Neural cell (in vitro differentiated cells): Measurements from ENCODE around the gene CAPN13. TPM values are rescaled to one million over a fixed set of nuclear protein-coding genes. Genes with fewer than 3 reads are reported as not detected.

Experiments used
- H2AFZ ChIP-seq: fragments of 200-600, 300-800 bp; sonication (generic), shearing (Covaris generic); 2 replicates; pipeline ENCODE4 v1.6.0; 2014; ENCODE audit warnings: low read depth, mild to moderate bottlenecking, antibody characterized with exemption, low read length, moderate library complexity
- H3F3A ChIP-seq: fragments of 200-600 bp; shearing (Covaris generic); 2 replicates; pipeline ENCODE4 v1.6.1; 2016; ENCODE audit warnings: mild to moderate bottlenecking, moderate library complexity, mixed read lengths, antibody characterized with exemption, low read length; ENCODE audit not compliant: insufficient read depth, poor library complexity, severe bottlenecking
- H3K27ac ChIP-seq: fragments of 200-600, 300-800 bp; sonication (generic), shearing (Covaris generic); 2 replicates; pipeline ENCODE4 v1.5.1; 2014; ENCODE audit warnings: mild to moderate bottlenecking, low read length, moderate library complexity
- H3K27me3 ChIP-seq: fragments of 300-800, 200-600 bp; sonication (generic), shearing (Covaris generic); 2 replicates; pipeline ENCODE4 v1.6.0; 2014; ENCODE audit warnings: mild to moderate bottlenecking, low read depth, low read length, moderate library complexity; ENCODE audit not compliant: insufficient read depth
- H3K36me3 ChIP-seq: fragments of 300-800, 200-600 bp; sonication (generic), shearing (Covaris generic); 2 replicates; pipeline ENCODE4 v1.5.1; 2014; ENCODE audit warnings: mild to moderate bottlenecking, antibody characterized with exemption, low read length, moderate library complexity; ENCODE audit not compliant: insufficient read depth
- H3K4me2 ChIP-seq: fragments of 300-800, 200-600 bp; sonication (generic), shearing (Covaris generic); 2 replicates; pipeline ENCODE4 v1.6.0; 2014; ENCODE audit warnings: mild to moderate bottlenecking, low read length
- H3K4me3 ChIP-seq: fragments of 300-800, 200-600 bp; sonication (generic), shearing (Covaris generic); 2 replicates; pipeline ENCODE4 v1.5.1; 2014; ENCODE audit warnings: mild to moderate bottlenecking, low read length, moderate library complexity
- H3K79me2 ChIP-seq: fragments of 200-600 bp; shearing (Covaris generic); replicated peaks from 2 replicates; pipeline ENCODE4 v1.6.0; 2014; ENCODE audit warnings: mild to moderate bottlenecking, low read length, moderate library complexity; ENCODE audit not compliant: insufficient read depth
- H3K9ac ChIP-seq: fragments of 300-800, 200-600 bp; sonication (generic), shearing (Covaris generic); 2 replicates; pipeline ENCODE4 v1.6.1; 2016; ENCODE audit warnings: mild to moderate bottlenecking, low read length, mixed read lengths
- H3K9me2 ChIP-seq: fragments of 200-600 bp; shearing (Covaris generic); 2 replicates; pipeline ENCODE4 v1.6.1; 2016; ENCODE audit warnings: mild to moderate bottlenecking, low read length, mixed read lengths; ENCODE audit not compliant: insufficient read depth
- H3K9me3 ChIP-seq: fragments of 200-600, 300-800 bp; sonication (generic), shearing (Covaris generic); 2 replicates; pipeline ENCODE4 v1.6.1; 2016; ENCODE audit warnings: mild to moderate bottlenecking, mixed run types, low read length, moderate library complexity, mixed read lengths
- H4K20me1 ChIP-seq: fragments of 200-600 bp; shearing (Covaris generic); 2 replicates; pipeline ENCODE4 v1.6.1; 2016; ENCODE audit warnings: mild to moderate bottlenecking, mixed run types; ENCODE audit not compliant: insufficient read depth
- EP300 ChIP-seq: fragments of 450-650 bp; conservative IDR thresholded peaks from 2 replicates; pipeline ENCODE4 v1.6.1; 2014; ENCODE audit warnings: antibody characterized with exemption, mild to moderate bottlenecking, moderate library complexity; ENCODE audit not compliant: poor library complexity, severe bottlenecking
- EZH2 ChIP-seq: fragments of 200-600, 300-800 bp; shearing (Covaris generic), sonication (generic); IDR thresholded peaks from 2 replicates; pipeline ENCODE4 v1.6.1; 2014; ENCODE audit warnings: antibody characterized with exemption, low read length, borderline replicate concordance, mild to moderate bottlenecking; ENCODE audit not compliant: insufficient read depth, poor library complexity, severe bottlenecking
- MXI1 ChIP-seq: fragments of 450-650 bp; conservative IDR thresholded peaks from 2 replicates; pipeline ENCODE4 v1.6.1; 2014; ENCODE audit warnings: antibody characterized with exemption, mild to moderate bottlenecking; ENCODE audit not compliant: poor library complexity, severe bottlenecking
- POLR2AphosphoS5 ChIP-seq: IDR thresholded peaks from 2 replicates; pipeline ENCODE4 v1.6.1; 2012
- RAD21 ChIP-seq: fragments of 450-650 bp; conservative IDR thresholded peaks from 2 replicates; pipeline ENCODE4 v1.6.1; 2014; ENCODE audit warnings: antibody characterized with exemption, mild to moderate bottlenecking, moderate library complexity
- SMC3 ChIP-seq: fragments of 450-650 bp; conservative IDR thresholded peaks from 2 replicates; pipeline ENCODE4 v1.6.1; 2014; ENCODE audit warnings: antibody characterized with exemption, mild to moderate bottlenecking, moderate library complexity; ENCODE audit not compliant: poor library complexity
- TAF1 ChIP-seq: IDR thresholded peaks from 2 replicates; pipeline ENCODE4 v1.6.1; 2012; ENCODE audit warnings: low read depth
- polyA plus RNA-seq: library from polyadenylated mRNA; depleted of rRNA; stranded (reverse); fragments of >200 nt; gene quantifications from 2 replicates; pipeline ENCODE4 v1.2.3, GENCODE V29; 2014
- TF ChIP-seq, protein P1 (sequence below): IDR thresholded peaks from 2 replicates; pipeline ENCODE4 v1.6.1; 2012; ENCODE audit warnings: borderline replicate concordance
- TF ChIP-seq, protein P2 (sequence below): fragments of 450-650 bp; IDR thresholded peaks from 2 replicates; pipeline ENCODE4 v1.5.1; 2014; ENCODE audit warnings: antibody characterized with exemption, mild to moderate bottlenecking, moderate library complexity; ENCODE audit not compliant: poor library complexity, severe bottlenecking

The CAPN13 gene
- polyA plus RNA-seq, 1 donor from 2014 or later, result not detected

DNA sequence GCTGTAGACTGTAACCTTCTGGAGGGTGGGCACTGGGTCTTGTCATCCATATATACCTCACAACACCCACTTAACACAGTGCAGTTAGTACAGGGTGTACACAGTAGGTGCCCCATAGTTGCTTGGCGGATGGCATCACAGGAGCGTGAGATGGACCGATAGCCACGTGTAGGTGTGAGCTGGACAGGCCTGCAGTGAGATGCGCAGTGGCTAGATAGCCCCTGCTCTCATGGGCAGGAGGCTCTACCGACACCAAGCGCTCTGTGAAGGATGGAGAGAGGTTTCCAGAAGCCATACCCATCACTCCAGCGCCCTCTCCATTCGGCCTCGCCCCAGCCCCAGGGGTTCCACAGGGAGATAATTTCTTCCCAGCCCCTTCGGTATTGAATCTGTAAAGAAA lies 49.5 kb downstream of the CAPN13 start:
- H3K9me2 ChIP-seq, result no peaks in the 10 kb centered on the region
- TF ChIP-seq EP300 (no peak), SMC3 (no peak), EZH2 (no peak), TAF1 (no peak), RAD21 (no peak), MXI1 (no peak)
- TF ChIP-seq, protein P1, sequence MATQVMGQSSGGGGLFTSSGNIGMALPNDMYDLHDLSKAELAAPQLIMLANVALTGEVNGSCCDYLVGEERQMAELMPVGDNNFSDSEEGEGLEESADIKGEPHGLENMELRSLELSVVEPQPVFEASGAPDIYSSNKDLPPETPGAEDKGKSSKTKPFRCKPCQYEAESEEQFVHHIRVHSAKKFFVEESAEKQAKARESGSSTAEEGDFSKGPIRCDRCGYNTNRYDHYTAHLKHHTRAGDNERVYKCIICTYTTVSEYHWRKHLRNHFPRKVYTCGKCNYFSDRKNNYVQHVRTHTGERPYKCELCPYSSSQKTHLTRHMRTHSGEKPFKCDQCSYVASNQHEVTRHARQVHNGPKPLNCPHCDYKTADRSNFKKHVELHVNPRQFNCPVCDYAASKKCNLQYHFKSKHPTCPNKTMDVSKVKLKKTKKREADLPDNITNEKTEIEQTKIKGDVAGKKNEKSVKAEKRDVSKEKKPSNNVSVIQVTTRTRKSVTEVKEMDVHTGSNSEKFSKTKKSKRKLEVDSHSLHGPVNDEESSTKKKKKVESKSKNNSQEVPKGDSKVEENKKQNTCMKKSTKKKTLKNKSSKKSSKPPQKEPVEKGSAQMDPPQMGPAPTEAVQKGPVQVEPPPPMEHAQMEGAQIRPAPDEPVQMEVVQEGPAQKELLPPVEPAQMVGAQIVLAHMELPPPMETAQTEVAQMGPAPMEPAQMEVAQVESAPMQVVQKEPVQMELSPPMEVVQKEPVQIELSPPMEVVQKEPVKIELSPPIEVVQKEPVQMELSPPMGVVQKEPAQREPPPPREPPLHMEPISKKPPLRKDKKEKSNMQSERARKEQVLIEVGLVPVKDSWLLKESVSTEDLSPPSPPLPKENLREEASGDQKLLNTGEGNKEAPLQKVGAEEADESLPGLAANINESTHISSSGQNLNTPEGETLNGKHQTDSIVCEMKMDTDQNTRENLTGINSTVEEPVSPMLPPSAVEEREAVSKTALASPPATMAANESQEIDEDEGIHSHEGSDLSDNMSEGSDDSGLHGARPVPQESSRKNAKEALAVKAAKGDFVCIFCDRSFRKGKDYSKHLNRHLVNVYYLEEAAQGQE, result no peak
- TF ChIP-seq, protein P2, sequence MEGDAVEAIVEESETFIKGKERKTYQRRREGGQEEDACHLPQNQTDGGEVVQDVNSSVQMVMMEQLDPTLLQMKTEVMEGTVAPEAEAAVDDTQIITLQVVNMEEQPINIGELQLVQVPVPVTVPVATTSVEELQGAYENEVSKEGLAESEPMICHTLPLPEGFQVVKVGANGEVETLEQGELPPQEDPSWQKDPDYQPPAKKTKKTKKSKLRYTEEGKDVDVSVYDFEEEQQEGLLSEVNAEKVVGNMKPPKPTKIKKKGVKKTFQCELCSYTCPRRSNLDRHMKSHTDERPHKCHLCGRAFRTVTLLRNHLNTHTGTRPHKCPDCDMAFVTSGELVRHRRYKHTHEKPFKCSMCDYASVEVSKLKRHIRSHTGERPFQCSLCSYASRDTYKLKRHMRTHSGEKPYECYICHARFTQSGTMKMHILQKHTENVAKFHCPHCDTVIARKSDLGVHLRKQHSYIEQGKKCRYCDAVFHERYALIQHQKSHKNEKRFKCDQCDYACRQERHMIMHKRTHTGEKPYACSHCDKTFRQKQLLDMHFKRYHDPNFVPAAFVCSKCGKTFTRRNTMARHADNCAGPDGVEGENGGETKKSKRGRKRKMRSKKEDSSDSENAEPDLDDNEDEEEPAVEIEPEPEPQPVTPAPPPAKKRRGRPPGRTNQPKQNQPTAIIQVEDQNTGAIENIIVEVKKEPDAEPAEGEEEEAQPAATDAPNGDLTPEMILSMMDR, result no peak
- H3K4me2 ChIP-seq, result no peak overlapping the region
- H3K79me2 ChIP-seq, result no peaks in the 10 kb centered on the region
- H3K27ac ChIP-seq, result no peak overlapping the region
- H3K36me3 ChIP-seq, result no peaks in the 10 kb centered on the region
- H4K20me1 ChIP-seq, result no peaks in the 10 kb centered on the region
- H3F3A ChIP-seq, result no peaks in the 10 kb centered on the region
- no peak overlapping the region for H3K4me3 ChIP-seq
- H3K9me3 ChIP-seq, result no peaks in the 10 kb centered on the region
- H3K9ac ChIP-seq, result no peak overlapping the region
- no peaks in the 10 kb centered on the region for H3K27me3 ChIP-seq
- no peak overlapping the region for H2AFZ ChIP-seq

DNA sequence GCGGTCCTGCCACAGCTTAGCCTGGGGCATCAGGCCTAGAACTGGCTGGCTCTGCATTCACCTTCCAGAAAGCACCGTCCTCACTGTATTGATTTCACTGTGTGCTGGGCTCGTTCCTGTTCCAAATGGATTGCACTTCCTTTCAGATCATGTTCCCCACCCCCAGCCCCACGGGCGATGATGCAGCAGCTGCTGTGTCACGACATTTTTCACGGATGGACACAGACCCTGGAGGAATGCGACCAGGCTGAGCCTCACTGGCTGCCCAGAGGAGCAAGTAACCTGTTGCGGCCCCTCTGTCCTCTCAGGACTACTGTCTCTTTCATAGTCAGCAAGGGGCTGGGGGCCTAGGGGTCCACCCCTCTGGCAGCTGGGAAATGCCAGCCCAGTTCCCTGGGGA lies 50.3 kb downstream of the CAPN13 start:
- no peak for TF ChIP-seq MXI1
- TF ChIP-seq EP300, result no peak
- TF ChIP-seq TAF1, result no peak
- TF ChIP-seq, protein P1, result no peak
- TF ChIP-seq RAD21, result no peak
- TF ChIP-seq SMC3, result no peak
- TF ChIP-seq EZH2, result no peak
- TF ChIP-seq, protein P2, result no peak
- no peak for TF ChIP-seq POLR2AphosphoS5
- Histone ChIP-seq H2AFZ (no peak overlapping the region), H3F3A (no peaks in the 10 kb centered on the region), H3K9me3 (no peaks in the 10 kb centered on the region), H3K79me2 (no peaks in the 10 kb centered on the region), H3K9me2 (no peaks in the 10 kb centered on the region), H3K9ac (no peak overlapping the region), H4K20me1 (no peaks in the 10 kb centered on the region), H3K27me3 (no peaks in the 10 kb centered on the region), H3K27ac (no peak overlapping the region), H3K4me3 (no peak overlapping the region), H3K36me3 (no peaks in the 10 kb centered on the region), H3K4me2 (no peak overlapping the region)
